Measurements from ENCODE around the gene ASTN1.

Gene ASTN1

GRCh38 chr1:177164380-177165068 lies at the start of gene ASTN1:
Gene ASTN1 (minus strand): TSS chr1:177164712. CDS start chr1:177164676, 36 bp downstream.
- DNase-seq (ENCODE audit: low read depth), result no peak

GRCh38 chr1:177211231-177211630 lies 46.7 kb upstream of the ASTN1 start:
- DNase-seq (ENCODE audit: low read depth), result no peak

- no peak for DNase-seq (ENCODE audit: low read depth)
These were observed 45.6 kb upstream of the ASTN1 start for GRCh38 chr1:177210071-177210470.

GRCh38 chr1:177209357-177209756 lies 44.8 kb upstream of the ASTN1 start:
- no peak for DNase-seq (ENCODE audit: low read depth)

GRCh38 chr1:177208920-177209319 lies 44.4 kb upstream of the ASTN1 start:
- no peak for DNase-seq (ENCODE audit: low read depth)

GRCh38 chr1:177206831-177207355 lies 42.4 kb upstream of the ASTN1 start:
- DNase-seq (ENCODE audit: low read depth), result no peak

GRCh38 chr1:177200290-177200689 lies 35.8 kb upstream of the ASTN1 start:
- no peak for DNase-seq (ENCODE audit: low read depth)

GRCh38 chr1:177198243-177198642 lies 33.7 kb upstream of the ASTN1 start:
- DNase-seq (ENCODE audit: low read depth), result no peak

GRCh38 chr1:177190308-177190970 lies 25.9 kb upstream of the ASTN1 start:
- no peak for DNase-seq (ENCODE audit: low read depth)

GRCh38 chr1:177186639-177187038 lies 22.1 kb upstream of the ASTN1 start:
- no peak for DNase-seq (ENCODE audit: low read depth)

GRCh38 chr1:177185209-177185608 lies 20.7 kb upstream of the ASTN1 start:
- DNase-seq (ENCODE audit: low read depth), result no peak

- no peak for DNase-seq (ENCODE audit: low read depth)
These were observed 19.3 kb upstream of the ASTN1 start for GRCh38 chr1:177183836-177184235.

- DNase-seq (ENCODE audit: low read depth), result no peak
These were observed 17.2 kb upstream of the ASTN1 start for GRCh38 chr1:177181631-177182291.

- DNase-seq (ENCODE audit: low read depth), result no peak
These were observed 16.7 kb upstream of the ASTN1 start for GRCh38 chr1:177181280-177181630.

GRCh38 chr1:177174921-177175634 lies 10.6 kb upstream of the ASTN1 start:
- DNase-seq (ENCODE audit: low read depth), result no peak

- no peak for DNase-seq (ENCODE audit: low read depth)
These were observed 9.5 kb upstream of the ASTN1 start for GRCh38 chr1:177173976-177174375.

- DNase-seq (ENCODE audit: low read depth), result no peak
These were observed 8.4 kb upstream of the ASTN1 start for GRCh38 chr1:177172866-177173265.

GRCh38 chr1:177172272-177172671 lies 7.8 kb upstream of the ASTN1 start:
- no peak for DNase-seq (ENCODE audit: low read depth)

GRCh38 chr1:177171536-177172123 lies 7.1 kb upstream of the ASTN1 start:
- DNase-seq (ENCODE audit: low read depth), result no peak

GRCh38 chr1:177170756-177171535 lies 6.4 kb upstream of the ASTN1 start, which contains the start of gene BRINP2:
Gene BRINP2 (plus strand): TSS chr1:177170958. CDS start chr1:177229877, 58,919 bp downstream.
- no peak for DNase-seq (ENCODE audit: low read depth)

- no peak for DNase-seq (ENCODE audit: low read depth)
These were observed 542 bp upstream of the ASTN1 start for GRCh38 chr1:177165069-177165439.
